DOHH2 (cell line): Measurements from ENCODE around the gene PXDC1.

Experiments
- H3F3A ChIP-seq: fragments of 200-600 bp; sonication (generic), shearing (Covaris generic); 2 replicates; pipeline ENCODE4 v1.6.0; 2016; ENCODE audit warnings: antibody characterized with exemption, mild to moderate bottlenecking; ENCODE audit not compliant: control insufficient read depth, insufficient read depth
- H3K27ac ChIP-seq: fragments of 200-600 bp; sonication (generic); 2 replicates; pipeline ENCODE4 v1.5.1; 2014; ENCODE audit warnings: low read depth, mild to moderate bottlenecking, low read length, moderate library complexity
- H3K27me3 ChIP-seq: fragments of 200-600 bp; sonication (generic); 2 replicates; pipeline ENCODE4 v1.6.1; 2014; ENCODE audit warnings: mild to moderate bottlenecking, low read length, mixed read lengths; ENCODE audit not compliant: control insufficient read depth
- H3K36me3 ChIP-seq: fragments of 200-600 bp; sonication (generic); 2 replicates; pipeline ENCODE4 v1.6.1; 2014; ENCODE audit warnings: mild to moderate bottlenecking, low read length, moderate library complexity, mixed read lengths; ENCODE audit not compliant: control insufficient read depth
- H3K4me1 ChIP-seq: fragments of 200-600 bp; sonication (generic); 2 replicates; pipeline ENCODE4 v1.6.1; 2014; ENCODE audit warnings: mild to moderate bottlenecking, low read length, mixed read lengths; ENCODE audit not compliant: control insufficient read depth
- H3K4me2 ChIP-seq: fragments of 200-600 bp; sonication (generic); 2 replicates; pipeline ENCODE4 v1.6.0; 2014; ENCODE audit warnings: mild to moderate bottlenecking, low read length, moderate library complexity
- H3K4me3 ChIP-seq: fragments of 200-600 bp; sonication (generic); 2 replicates; pipeline ENCODE4 v1.5.1; 2014; ENCODE audit warnings: mild to moderate bottlenecking, low read length, mixed read lengths
- H3K79me2 ChIP-seq: fragments of 200-600 bp; sonication (generic); 2 replicates; pipeline ENCODE4 v1.6.1; 2014; ENCODE audit warnings: mild to moderate bottlenecking, low read length, mixed read lengths; ENCODE audit not compliant: control insufficient read depth
- H3K9me2 ChIP-seq: fragments of 200-600 bp; sonication (generic); replicated peaks from 2 replicates; pipeline ENCODE4 v1.6.1; 2014; ENCODE audit warnings: mild to moderate bottlenecking, low read length, mixed read lengths; ENCODE audit not compliant: control insufficient read depth
- H3K9me3 ChIP-seq: fragments of 200-600 bp; sonication (generic); 2 replicates; pipeline ENCODE4 v1.6.1; 2014; ENCODE audit warnings: antibody characterized with exemption, low read length, mixed read lengths; ENCODE audit not compliant: control insufficient read depth, insufficient read depth
- H4K20me1 ChIP-seq: fragments of 200-600 bp; sonication (generic); 2 replicates; pipeline ENCODE4 v1.6.0; 2014; ENCODE audit warnings: low read depth, mild to moderate bottlenecking, antibody characterized with exemption, low read length, moderate library complexity; ENCODE audit not compliant: control insufficient read depth, insufficient read depth
- CTCF ChIP-seq: fragments of 200-600 bp; sonication (generic); IDR thresholded peaks from one replicate; pipeline ENCODE4 v1.5.1; 2014; ENCODE audit warnings: antibody characterized with exemption, mild to moderate bottlenecking, low read depth, low read length; ENCODE audit not compliant: poor library complexity, severe bottlenecking
- EZH2phosphoT487 ChIP-seq: fragments of 200-600 bp; sonication (generic); IDR thresholded peaks from 2 replicates; pipeline ENCODE4 v1.6.1; 2017; ENCODE audit warnings: borderline replicate concordance, mild to moderate bottlenecking, antibody characterized with exemption, low read length, moderate library complexity, mixed read lengths

The PXDC1 gene

GRCh38 chr6:3778701-3779573, 27.4 kb upstream of the PXDC1 start:
- Histone ChIP-seq H3K4me3 (no peak overlapping the region), H3K9me2 (no peaks in the 10 kb centered on the region), H3K4me2 (no peak overlapping the region), H3K27me3 (no peaks in the 10 kb centered on the region), H3K27ac (no peak overlapping the region), H3K4me1 (no peaks in the 10 kb centered on the region), H3K9me3 (no peaks in the 10 kb centered on the region), H3K79me2 (no peaks in the 10 kb centered on the region), H4K20me1 (no peaks in the 10 kb centered on the region), H3K36me3 (no peaks in the 10 kb centered on the region), H3F3A (no peaks in the 10 kb centered on the region)
- TF ChIP-seq CTCF (no peak), EZH2phosphoT487 (no peak)

- Histone ChIP-seq H3K27me3 (no peaks in the 10 kb centered on the region), H3K9me2 (no peaks in the 10 kb centered on the region), H3K9me3 (no peaks in the 10 kb centered on the region; the same call in 1 of the 2 replicates), H3K79me2 (no peaks in the 10 kb centered on the region), H3K27ac (no peak overlapping the region), H3K4me3 (no peak overlapping the region), H3F3A (no peaks in the 10 kb centered on the region), H3K4me2 (no peak overlapping the region), H3K36me3 (no peaks in the 10 kb centered on the region), H3K4me1 (no peaks in the 10 kb centered on the region), H4K20me1 (no peaks in the 10 kb centered on the region)
- no peak for TF ChIP-seq EZH2phosphoT487
- TF ChIP-seq CTCF = no peak
Observed at GRCh38 chr6:3777730-3778461, 26.4 kb upstream of the PXDC1 start.

GRCh38 chr6:3776881-3777507, 25.5 kb upstream of the PXDC1 start:
- Histone ChIP-seq H3K9me2 (no peaks in the 10 kb centered on the region), H3K36me3 (no peaks in the 10 kb centered on the region), H3K79me2 (no peaks in the 10 kb centered on the region), H3K4me2 (no peak overlapping the region), H3K27me3 (no peaks in the 10 kb centered on the region), H4K20me1 (no peaks in the 10 kb centered on the region), H3K4me3 (no peak overlapping the region), H3K27ac (no peak overlapping the region), H3F3A (no peaks in the 10 kb centered on the region), H3K9me3 (no peaks in the 10 kb centered on the region; the same call in 1 of the 2 replicates), H3K4me1 (peaks cover 5% of the 10 kb centered on the region; the same call in 1 of the 2 replicates)
- no peak for TF ChIP-seq CTCF
- no peak for TF ChIP-seq EZH2phosphoT487
